Kidney glomerular epithelial cell (primary cell): ENCODE data around the gene HLA-DMB.
"Not testable (repeated sequence)": the region's sequence is repeated elsewhere in the genome, so short reads cannot be mapped to it uniquely, and the experiment has no call there.

ENCODE experiments used
- DNase-seq: peaks from one replicate; lab custom pipeline; 2025; lab: John Stamatoyannopoulos, UW

HLA-DMB gene

GRCh38 chr6:32950010-32950409 lies 9.2 kb upstream of the HLA-DMB start:
- DNase-seq, result no peak

GRCh38 chr6:32949113-32949512 lies 8.3 kb upstream of the HLA-DMB start:
- no peak for DNase-seq

GRCh38 chr6:32947552-32948465 lies 7.0 kb upstream of the HLA-DMB start:
- peak; percentile 54 for DNase-seq

- no peak for DNase-seq
Measured at GRCh38 chr6:32946893-32947292, 6.1 kb upstream of the HLA-DMB start.

- no peak for DNase-seq
Measured at GRCh38 chr6:32945953-32946352, 5.1 kb upstream of the HLA-DMB start.

- no peak for DNase-seq
Measured at GRCh38 chr6:32945108-32945760, 4.4 kb upstream of the HLA-DMB start.

GRCh38 chr6:32943864-32944649 lies 3.2 kb upstream of the HLA-DMB start:
- no peak for DNase-seq

- not testable (repeated sequence) for DNase-seq
Measured at GRCh38 chr6:32942555-32943123, 1.8 kb upstream of the HLA-DMB start.

GRCh38 chr6:32941214-32941768 lies 463 bp upstream of the HLA-DMB start:
- DNase-seq, result peak; percentile 89

- DNase-seq, result no peak
Measured at GRCh38 chr6:32938494-32938893, 2.3 kb downstream of the HLA-DMB start.

- no peak for DNase-seq
Measured at GRCh38 chr6:32937230-32937633, 3.6 kb downstream of the HLA-DMB start.

- DNase-seq, result peak; percentile 20
Measured at GRCh38 chr6:32936239-32937152, 4.3 kb downstream of the HLA-DMB start.

GRCh38 chr6:32935551-32936238 lies 5.1 kb downstream of the HLA-DMB start:
- no peak for DNase-seq

GRCh38 chr6:32933661-32934085 lies 7.2 kb downstream of the HLA-DMB start:
- DNase-seq, result peak; percentile 12

GRCh38 chr6:32932132-32932868 lies 8.5 kb downstream of the HLA-DMB start:
- no peak for DNase-seq

- DNase-seq, result no peak
Measured at GRCh38 chr6:32931211-32931610, 9.6 kb downstream of the HLA-DMB start.

GRCh38 chr6:32922083-32922482 lies 18.7 kb downstream of the HLA-DMB start:
- DNase-seq, result no peak

- DNase-seq, result no peak
Measured at GRCh38 chr6:32920715-32921114, 20.1 kb downstream of the HLA-DMB start.

GRCh38 chr6:32912951-32913350 lies 27.9 kb downstream of the HLA-DMB start:
- no peak for DNase-seq
